HG02943 (cell line): ENCODE results near the gene SAE1.
"Not testable (repeated sequence)": the region's sequence is repeated elsewhere in the genome, so short reads cannot be mapped to it uniquely, and the experiment has no call there.

Source experiments
- ATAC-seq: cut with Tn5 transposase; IDR thresholded peaks from one replicate; pipeline ENCODE4 v1.9.1; 2021; ENCODE audit warnings: mild to moderate bottlenecking, low read depth, moderate library complexity; ENCODE audit not compliant: unreplicated experiment

The SAE1 gene

GRCh38 chr19:47125669-47125938, 5.0 kb upstream of the SAE1 start:
- ATAC-seq: no peak

- ATAC-seq: no peak
Measured at GRCh38 chr19:47129579-47129978, 1.1 kb upstream of the SAE1 start.

GRCh38 chr19:47130120-47130588, 481 bp upstream of the SAE1 start:
- no peak for ATAC-seq

GRCh38 chr19:47132194-47132852, 1.7 kb downstream of the SAE1 start:
- ATAC-seq: no peak

GRCh38 chr19:47133021-47133471, 2.4 kb downstream of the SAE1 start:
- ATAC-seq: no peak

GRCh38 chr19:47134545-47134944, 3.9 kb downstream of the SAE1 start:
- ATAC-seq: no peak

GRCh38 chr19:47135156-47135555, 4.5 kb downstream of the SAE1 start:
- no peak for ATAC-seq

GRCh38 chr19:47141252-47141651, 10.6 kb downstream of the SAE1 start:
- not testable (repeated sequence) for ATAC-seq

- ATAC-seq: no peak
Measured at GRCh38 chr19:47141695-47142094, 11.1 kb downstream of the SAE1 start.

- no peak for ATAC-seq
Measured at GRCh38 chr19:47142779-47143178, 12.1 kb downstream of the SAE1 start.

- no peak for ATAC-seq
Measured at GRCh38 chr19:47143322-47144073, 12.9 kb downstream of the SAE1 start.

- ATAC-seq: no peak
Measured at GRCh38 chr19:47144630-47145029, 14.0 kb downstream of the SAE1 start.

GRCh38 chr19:47145639-47146486, 15.2 kb downstream of the SAE1 start:
- ATAC-seq: no peak

GRCh38 chr19:47146920-47147319, 16.3 kb downstream of the SAE1 start:
- ATAC-seq: no peak

- no peak for ATAC-seq
Measured at GRCh38 chr19:47151627-47152026, 21.0 kb downstream of the SAE1 start.

GRCh38 chr19:47152205-47152604, 21.6 kb downstream of the SAE1 start:
- no peak for ATAC-seq

GRCh38 chr19:47152632-47153031, 22.0 kb downstream of the SAE1 start:
- no peak for ATAC-seq

- no peak for ATAC-seq
Measured at GRCh38 chr19:47153266-47153665, 22.6 kb downstream of the SAE1 start.

- ATAC-seq: no peak
Measured at GRCh38 chr19:47155148-47155547, 24.5 kb downstream of the SAE1 start.

- no peak for ATAC-seq
Measured at GRCh38 chr19:47156861-47157430, 26.3 kb downstream of the SAE1 start.
